COLO829 (cell line): ENCODE data around the gene PLXND1.
A peak's percentile ranks its signal among the peaks of the same experiment; 100 is the strongest.

ENCODE experiments used
- DNase-seq: peaks from one replicate; pipeline ENCODE4 v3.0.0; 2012; ENCODE audit warnings: low spot score

PLXND1 gene

DNA sequence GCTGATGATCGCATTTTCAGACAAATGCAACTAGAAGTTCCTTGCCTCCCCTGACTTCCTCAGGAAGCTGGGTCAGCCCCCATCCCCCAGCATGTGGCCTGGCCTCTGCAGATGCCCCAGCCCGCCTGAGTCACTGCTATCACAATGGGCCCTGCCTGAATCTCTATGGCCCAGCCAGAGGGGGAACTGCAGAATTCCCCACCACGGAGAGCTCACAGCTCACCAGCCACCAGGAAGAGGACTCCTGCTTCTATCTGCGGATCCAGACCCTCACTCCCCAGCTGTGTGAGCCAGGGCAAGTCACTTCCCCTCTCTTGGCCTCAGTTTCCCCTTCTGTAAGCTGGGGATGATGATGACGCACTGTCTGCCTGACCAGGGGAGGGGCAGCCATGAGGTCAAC, 6.9 kb downstream of the PLXND1 start:
- DNase-seq = no peak

DNA sequence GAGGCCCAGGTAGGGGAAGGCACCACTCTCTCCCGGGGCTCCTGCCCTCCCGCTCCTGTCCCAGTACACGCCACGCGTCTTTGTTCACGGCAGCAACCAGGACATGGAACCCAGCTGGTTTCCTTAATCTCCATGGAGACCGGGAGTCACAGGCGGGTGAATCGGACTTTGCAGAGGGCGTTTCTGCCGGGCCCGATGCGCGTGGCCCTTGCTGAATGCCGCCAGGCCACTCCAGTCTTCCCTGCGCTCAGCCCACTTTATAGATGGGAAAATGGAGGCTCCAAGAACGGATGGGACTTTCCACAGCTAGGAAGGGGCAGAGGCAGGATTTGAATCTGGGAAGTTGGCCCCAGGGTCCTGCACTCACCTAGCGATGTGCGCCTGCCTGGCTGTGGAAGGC, 7.4 kb downstream of the PLXND1 start:
- DNase-seq = no peak

DNA sequence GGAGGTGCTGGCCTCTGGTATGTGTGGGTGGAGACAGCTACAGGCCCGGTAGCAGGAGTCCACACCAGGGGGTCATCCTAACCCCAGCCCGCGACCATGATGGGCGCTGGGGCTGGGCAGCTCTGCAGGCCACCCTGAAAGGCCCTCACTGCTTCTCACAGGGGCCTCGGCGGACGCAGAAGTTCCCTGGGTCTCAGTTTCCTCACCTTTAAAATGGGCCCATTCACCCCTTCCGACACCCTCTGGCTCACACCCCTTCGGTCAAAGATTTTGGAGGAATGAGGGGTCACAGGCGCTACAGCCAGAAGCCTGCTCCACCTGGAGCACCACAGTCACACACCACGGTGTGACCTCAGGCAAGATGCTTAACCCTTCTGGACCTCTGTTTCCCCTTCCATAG, 8.0 kb downstream of the PLXND1 start:
- DNase-seq = no peak

DNA sequence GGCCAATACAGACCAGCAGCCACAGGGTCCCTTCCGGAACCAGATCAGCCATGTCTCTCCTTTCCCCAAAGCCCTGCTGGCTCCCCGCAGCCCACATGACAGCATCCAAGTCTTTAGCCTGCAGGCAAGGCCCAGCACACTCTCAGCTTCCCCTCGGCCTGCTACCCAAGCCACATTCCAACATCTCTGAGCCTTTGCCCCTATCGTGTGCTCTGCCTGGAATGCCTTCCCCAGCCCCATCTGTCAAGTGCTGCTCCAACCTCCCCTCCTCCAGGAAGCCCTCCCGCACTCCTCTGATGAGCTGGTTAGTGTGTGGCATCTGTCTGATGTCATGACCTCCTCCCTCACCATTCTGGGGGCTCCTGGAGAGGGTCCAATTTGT, 8.5 kb downstream of the PLXND1 start:
- no peak for DNase-seq

DNA sequence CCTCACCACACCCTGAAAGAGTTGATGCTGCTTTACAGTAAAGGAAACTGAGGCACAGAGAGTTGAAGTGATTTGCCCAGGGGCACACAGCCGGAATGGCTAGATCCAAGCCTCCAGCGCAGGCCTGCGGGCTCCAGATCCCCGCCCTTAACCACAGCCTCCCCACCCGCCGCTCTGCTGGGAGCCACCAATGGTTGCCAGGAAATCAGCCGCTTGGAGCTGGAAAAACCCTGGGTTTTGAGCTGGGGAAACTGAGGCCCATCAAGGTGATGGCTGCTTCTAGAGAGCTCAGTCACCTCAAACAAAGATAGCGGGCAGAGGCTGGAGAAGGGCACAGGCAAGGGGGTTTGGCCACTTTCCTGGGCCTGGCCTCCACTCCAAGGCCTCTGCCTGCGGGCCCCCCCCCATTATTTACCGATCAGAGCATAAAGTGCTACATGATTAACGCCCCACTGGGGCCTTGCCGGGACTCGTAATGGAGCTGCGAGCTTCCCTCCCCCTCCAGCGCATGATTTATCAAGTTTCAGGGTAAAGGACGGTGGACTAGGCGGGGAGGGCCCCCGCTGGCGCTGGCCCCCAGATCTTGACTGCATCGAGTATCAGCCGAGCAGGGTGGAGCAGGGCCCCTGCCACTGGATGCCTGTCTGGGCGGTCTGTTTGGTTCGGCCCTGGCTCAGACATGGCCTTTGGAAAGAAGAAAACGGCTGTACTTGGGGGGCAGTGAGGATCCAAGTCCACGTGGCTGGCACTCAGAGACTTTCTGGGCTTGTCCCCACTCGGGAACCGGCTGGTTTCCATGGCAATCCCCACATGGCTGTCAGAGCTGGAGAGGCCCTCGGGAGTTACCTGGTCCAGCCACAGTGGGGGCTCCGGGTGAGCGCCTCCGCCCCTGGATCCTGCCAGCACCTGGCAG, 9.1 kb downstream of the PLXND1 start:
- DNase-seq = no peak

DNA sequence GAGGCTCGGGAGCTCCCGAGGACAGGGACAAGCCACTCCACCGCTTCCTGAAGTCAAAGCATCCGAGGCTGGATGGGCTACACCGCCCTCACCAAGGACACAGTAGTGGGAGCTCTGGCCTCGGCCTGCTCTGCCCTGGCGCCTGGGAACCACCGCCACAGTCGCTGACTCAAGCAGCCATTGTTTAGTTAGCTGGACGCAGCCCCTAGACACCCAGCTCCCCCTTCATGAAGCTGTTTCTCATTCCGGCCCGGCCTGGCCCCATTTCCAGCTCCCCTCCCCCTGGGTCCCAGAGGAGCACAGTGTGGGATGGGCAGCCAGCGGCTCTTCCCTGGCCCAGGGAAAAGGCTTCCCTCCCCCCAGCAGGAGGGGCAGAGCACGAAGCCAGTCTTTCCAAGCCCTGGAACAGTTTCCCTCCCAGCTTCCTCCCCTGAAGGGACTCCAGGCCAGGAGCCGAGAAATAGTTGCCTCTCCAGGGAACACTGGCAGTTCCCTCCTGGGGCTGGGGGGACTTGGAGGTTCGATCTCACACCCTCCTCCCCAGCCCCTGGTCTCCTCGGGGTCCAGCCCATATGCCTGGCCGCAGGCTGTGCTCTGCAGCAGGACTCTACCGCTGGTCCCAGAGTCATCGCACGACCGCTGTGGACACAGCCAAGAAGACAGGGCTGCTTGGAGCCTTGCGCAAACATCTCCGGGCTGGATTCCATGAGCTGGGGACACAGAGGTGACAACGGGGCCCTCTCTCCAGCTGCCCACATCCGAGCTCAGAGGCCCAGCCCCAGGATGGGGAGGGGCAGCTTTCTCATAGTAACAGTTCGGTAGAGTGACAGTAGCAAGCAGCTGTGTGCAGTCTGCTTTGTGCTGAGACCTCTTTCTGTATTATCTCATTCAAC, 10.0 kb downstream of the PLXND1 start:
- DNase-seq = peak; percentile 75

DNA sequence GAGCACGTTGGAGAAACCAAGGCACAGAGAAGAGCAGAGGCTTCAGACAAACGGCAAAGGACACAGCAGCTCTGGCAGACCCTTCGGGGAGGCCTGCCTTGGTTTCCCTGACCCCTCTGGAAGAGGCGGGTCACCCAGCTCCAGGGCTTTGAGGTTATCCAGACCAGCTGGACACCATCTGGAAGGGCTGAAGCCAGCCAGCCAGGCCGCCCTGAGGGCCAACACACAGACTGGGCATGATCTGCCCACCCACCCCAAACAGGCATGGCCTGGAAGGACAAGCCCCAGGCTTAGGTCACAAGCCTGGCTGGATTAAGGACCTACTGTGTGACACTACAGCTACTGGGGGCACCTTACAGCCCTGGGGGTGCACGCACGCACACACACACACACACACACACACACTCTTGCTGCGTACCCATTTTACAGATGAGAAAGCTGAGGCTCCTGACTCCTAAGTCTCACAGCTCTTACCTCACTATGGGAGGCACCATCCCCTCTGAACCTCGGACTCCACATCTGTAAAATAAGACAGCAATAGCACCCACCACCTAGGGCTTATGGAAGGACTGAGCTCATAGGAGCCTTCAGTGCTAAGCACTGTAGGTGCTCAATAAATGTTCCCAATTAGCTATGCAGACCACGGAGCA, 10.8 kb downstream of the PLXND1 start:
- no peak for DNase-seq

DNA sequence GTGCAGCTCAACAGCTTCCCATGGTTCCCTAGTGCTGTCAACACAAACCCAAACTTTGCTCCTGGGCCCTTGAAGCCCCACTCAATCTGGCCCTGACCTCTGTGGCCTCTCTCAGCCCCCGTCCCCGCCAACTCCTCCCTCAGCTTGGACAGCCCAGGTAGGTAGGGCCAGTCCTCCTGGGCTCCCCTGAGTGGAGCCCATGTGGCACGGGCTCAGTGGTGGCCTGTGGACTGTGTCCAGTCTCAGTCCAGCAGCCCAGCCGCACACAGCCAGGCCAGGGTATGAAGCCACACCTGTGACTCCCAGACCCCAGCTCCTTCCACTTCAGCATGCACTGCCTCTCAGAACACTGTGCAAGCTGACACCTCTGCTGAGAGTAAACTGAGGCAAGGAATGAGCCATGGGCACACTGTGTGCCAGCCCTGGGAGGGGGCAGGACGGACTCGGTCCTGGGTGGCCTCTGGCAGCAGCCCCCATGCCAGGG, 11.5 kb downstream of the PLXND1 start:
- DNase-seq = no peak

DNA sequence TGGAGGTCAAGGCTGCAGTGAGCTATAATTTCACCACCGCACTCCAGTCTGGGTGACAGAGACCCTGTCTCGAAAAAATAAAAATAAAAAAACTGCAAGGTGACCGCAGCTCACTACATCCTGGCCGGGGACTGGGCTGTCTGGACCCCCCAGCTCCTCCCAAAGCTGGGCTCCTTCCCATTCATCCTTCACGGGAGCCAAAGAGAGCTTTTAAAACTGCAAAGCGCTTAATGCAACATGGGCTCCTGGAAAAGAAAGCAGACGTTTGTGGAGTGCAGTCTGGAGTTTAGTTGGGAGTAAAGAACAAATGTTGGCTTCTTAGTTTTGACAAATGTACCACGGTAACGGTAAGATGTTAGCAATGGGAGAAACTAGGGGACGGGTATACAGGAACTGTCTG, 12.1 kb downstream of the PLXND1 start:
- no peak for DNase-seq

DNA sequence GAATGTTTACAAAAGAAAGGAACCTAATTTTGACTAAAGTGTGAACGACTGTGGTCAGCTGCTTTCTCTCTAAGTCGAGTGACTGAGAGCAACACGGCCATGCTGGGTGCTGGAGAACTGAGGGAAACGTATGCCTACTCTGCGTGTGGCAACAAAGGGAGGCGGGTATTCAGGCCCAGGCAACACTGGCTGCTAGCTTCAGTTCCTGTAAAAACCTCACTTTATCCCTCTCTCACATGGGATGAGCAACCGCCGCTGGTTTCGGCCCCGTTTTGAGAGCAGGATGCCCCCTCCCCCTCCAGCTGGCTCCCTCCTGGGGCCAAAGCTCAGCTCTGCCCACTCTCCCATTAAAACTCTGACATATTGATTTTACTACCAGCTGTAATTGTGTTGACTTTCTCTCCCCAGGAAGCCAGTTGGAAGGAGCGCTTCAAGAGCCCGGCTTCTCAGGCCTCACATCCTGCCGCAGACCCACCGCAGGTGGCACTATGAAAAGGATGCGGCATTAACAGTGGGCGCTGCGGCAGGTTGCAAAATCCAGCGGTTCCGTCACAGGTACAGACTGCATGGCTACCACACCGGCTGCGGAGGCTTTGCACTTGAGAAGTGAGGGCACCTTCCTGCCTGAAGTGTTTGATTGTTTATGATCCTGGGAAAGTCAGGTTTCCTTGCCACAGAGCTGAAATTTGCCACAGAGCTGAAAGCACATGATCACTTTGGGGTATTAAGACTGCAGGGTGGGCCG, 12.7 kb downstream of the PLXND1 start:
- DNase-seq = no peak

DNA sequence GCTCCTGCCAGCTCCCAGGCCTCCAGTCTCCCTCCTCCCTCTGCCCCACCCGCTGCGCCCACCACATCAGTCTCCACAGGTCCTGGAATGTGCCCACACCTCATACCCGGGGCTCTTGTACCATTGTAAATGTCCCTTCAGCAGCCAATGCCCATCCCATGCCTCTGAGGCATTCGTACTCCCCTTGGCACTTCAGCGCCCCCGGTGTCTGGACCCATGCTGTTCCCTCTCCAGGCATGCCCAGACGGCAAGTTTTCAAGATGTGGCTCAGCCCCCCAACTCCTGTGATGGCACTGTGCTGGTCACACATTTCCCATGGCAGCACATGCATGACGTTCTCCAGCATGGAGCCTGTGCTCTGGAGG, 13.3 kb downstream of the PLXND1 start:
- no peak for DNase-seq

DNA sequence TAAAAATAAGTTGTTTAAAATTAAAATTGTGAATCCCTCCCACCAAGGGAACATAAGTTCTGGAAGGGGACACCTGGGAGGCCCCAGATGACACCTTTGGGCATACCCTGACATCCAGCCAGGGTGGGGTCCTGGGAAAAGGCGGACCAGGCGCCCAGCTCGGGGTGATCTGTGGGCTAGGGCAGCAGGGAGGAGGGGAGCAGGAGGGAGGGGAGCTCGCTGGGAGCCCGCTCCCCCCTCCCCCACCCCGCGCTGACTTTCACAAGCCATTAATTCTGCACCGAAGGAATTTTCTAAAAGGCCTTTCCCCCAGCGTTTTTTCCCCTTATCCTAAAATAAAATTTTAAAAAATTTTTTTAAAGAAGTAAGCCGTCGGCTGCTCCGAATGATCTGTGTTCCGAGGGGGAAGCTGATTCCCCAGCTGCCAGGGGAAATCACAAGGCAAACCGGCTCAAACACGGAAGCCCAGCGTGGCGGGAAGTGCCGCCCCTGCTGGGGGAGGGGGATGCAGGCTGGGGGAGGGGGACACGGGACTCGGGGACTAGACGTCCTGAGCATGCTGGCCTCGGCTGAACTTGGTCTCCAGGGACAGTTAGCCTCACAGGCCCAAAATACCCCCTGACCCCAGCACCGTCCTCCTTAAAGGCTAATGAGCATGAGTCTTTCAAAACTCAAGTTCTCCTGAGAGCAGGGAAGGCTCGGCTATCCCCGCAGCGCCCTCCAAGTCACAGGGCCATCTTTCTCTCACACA, 13.9 kb downstream of the PLXND1 start:
- no peak for DNase-seq

DNA sequence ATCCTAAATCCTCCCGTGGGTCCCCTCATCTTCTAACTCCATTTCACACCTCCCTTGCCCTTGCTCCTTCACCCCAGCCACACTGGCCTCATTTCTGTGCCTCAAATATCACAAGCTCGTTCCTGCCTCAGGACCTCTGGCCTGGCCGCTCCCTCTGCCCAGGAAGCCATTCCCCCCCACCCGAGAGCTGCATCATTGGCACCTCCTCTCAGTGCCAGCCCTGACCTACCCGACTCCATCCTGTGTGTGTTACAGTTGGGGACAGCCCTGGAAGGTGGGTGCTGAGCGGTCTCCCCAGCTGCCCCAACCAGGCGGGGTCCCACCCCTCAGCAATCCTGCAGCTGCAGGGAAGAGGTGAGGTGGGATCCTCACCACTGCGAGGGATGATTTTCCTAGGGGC, 14.5 kb downstream of the PLXND1 start:
- no peak for DNase-seq

DNA sequence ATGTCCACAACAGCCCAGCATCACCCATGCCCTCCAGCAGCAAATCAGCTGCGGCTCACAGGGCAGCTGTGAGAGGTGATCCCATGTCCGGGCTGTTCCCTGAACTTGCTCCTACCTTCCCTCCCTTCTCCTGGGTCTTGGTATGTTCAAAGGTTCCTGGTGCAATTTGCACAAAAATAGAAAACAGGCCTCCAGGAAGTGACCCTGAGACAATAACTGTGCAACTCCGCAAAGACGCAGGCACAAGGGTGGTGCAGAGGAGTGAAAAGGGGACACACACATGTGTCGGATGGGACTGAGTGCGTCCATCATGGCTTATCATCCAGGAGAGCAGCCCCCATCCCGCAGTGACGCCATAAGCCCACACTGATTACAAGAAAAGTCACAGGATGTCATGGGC, 16.3 kb downstream of the PLXND1 start:
- no peak for DNase-seq

DNA sequence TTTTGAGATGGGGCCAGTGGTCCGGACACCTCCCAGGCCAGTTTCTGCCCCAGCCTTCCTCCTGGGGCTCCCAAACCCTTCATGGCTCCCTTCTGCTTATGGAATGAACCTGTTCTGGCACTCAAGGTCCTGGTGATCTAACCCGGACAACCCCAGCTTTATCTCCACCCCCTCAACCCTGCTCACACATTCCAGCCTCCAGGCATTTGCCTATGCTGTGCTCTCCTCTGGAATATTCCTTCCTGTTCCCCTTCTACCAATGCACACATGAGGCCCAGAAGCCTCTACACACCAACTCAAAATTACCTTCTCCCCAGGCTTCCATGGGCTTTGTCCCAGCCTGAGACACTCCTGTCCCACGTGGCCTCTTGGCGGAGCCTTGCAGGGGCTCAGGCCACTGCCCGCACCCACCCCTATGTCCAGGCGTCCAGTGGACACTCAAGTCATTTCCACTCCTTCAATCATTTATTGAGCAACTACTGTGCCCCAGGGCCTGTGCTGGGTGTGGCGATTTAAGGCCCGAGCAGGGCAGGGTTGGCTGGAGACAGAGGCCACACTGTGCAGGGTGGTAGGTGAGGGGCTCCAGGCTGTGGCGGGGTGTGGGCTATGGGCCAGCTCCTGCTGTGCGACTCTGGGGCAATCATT, 18.8 kb downstream of the PLXND1 start:
- no peak for DNase-seq

DNA sequence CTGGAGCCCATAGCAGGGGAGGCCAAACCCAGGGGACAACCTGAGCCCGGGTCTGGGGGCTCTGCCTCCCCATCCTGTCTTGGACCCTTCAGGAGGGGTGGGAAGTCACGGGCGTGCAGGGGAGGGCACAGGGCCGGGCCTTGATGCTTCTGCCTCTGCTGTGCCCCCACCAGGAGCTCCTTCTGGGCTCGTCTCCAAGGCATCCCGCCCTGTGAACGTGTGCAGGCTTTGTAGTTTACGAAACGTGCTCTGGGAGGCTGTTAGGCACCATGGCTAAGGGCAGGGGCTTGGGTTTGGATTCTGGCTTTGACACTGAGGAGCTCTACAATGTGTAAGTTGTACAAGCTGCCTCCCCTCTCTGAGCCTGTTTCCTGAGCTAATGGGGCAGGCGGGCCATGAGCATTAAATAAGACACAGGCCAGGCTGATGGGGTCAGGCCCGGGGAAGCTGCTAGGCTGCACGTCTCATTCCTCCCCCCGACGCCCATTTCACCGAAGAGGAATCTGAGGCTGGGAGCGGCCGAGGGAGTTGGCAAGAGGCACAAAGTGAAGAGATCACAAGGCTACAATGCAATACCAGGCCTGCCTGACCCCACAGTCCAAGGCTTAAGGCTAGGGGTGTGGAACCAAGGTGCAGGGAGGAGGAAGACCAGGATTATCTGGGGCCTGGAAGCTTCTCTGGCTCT, 19.6 kb downstream of the PLXND1 start:
- no peak for DNase-seq

DNA sequence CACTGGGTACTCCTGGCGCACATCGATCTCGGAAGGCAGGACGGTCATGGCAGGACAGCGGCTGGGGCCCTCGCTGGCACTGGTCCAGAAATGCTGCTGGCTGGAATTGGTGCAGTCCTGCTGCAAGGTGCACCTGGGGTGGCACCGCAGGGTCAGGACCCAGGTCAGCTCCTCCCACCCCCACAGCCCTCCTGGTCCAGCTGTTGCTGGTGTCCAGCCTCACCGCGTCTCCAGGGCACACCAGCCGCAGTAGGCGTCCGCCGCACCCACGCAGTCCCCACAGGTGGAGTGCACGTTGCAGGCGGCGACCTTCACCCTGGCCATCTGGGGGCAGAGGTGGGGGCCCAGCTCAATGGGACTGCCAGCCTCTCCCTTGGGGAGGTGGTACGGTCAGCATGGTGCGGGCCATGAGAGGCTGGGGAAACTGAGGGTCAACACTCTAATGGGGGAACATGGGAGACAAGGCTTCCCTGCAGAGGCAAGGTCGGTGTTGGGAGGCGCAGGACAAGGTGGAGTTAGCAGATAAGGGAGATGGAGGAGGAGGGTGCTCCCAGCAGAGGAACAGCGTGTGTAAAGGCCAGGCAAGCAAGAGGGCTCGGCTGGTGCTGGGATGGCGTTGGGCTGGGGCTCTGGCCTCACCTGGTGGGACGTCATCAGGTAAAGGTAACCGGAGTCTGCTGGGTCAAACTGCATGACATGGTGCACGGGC, 20.4 kb downstream of the PLXND1 start:
- DNase-seq = no peak

DNA sequence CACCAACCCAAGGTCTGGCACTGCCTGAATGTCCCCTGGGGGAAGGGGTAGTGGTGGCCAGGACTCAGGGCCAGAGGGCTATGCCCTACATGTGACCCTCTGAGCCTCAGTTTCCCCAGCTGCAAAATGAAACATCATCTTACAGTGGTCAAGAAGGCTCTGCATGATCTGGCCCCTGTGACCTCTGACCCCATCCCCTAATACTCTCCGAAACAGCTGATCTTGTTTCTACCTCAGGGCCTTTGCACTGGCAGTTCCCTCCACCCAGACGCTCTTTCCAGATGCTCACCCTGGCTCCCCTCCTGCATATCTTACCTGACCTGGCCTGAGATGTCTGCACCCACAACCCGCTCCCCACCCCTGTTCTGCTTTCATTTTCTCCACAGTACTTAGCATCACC, 21.8 kb downstream of the PLXND1 start:
- no peak for DNase-seq

DNA sequence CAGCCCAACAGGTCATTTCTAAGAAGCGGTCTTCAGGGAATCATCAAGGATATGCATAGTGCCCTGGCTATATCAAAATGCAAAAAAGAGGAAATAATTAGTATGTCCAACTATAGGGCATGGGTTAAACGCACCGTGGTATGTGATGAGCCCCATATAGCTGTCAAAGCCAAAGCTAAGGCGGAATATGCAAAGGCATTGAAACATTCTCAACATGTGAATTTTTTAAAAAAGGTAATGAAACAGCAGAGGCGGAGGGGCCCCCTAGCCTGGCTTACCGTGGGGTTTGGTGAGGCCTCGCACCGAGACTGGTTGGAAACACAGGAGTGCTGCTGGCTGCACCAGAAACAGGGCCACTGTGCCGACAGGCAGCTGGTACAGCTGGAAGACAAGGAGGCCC, 23.2 kb downstream of the PLXND1 start:
- DNase-seq = no peak
